Neural progenitor cell (in vitro differentiated cells): Measurements from ENCODE around the gene INKA2. TPM values are rescaled to one million over a fixed set of nuclear protein-coding genes. Genes with fewer than 3 reads are reported as not detected.

Experiments
- DNase-seq: peaks from one replicate; pipeline ENCODE4 v3.0.0-alpha.2; 2016; ENCODE audit warnings: low spot score
- H2AFZ ChIP-seq: fragments of 200-600 bp; sonication (generic); replicated peaks from 2 replicates; pipeline ENCODE4 v1.6.1; 2016; ENCODE audit warnings: antibody characterized with exemption
- H3F3A ChIP-seq: fragments of 200-600 bp; sonication (generic); 2 replicates; pipeline ENCODE4 v1.6.1; 2016; ENCODE audit warnings: antibody characterized with exemption, low read depth
- H3K27ac ChIP-seq: fragments of 200-600 bp; sonication (generic); 2 replicates; pipeline ENCODE4 v1.5.1; 2016; ENCODE audit warnings: mild to moderate bottlenecking
- H3K27me3 ChIP-seq: fragments of 200-600 bp; sonication (generic); 2 replicates; pipeline ENCODE4 v1.6.1; 2016; ENCODE audit warnings: mild to moderate bottlenecking, moderate library complexity
- H3K36me3 ChIP-seq: fragments of 200-600 bp; sonication (generic); 2 replicates; pipeline ENCODE4 v1.5.1; 2016
- H3K4me1 ChIP-seq: fragments of 200-600 bp; sonication (generic); 2 replicates; pipeline ENCODE4 v1.6.1; 2016; ENCODE audit warnings: mixed run types
- H3K4me2 ChIP-seq: fragments of 200-600 bp; sonication (generic); 2 replicates; pipeline ENCODE4 v1.6.1; 2016
- H3K4me3 ChIP-seq: fragments of 200-600 bp; sonication (generic); 2 replicates; pipeline ENCODE4 v1.5.1; 2016
- H3K79me2 ChIP-seq: fragments of 200-600 bp; sonication (generic); 2 replicates; pipeline ENCODE4 v1.6.1; 2016; ENCODE audit warnings: low read depth
- H3K9ac ChIP-seq: fragments of 200-600 bp; sonication (generic); 2 replicates; pipeline ENCODE4 v1.6.1; 2016
- H3K9me3 ChIP-seq: fragments of 200-600 bp; sonication (generic); 2 replicates; pipeline ENCODE4 v1.5.1; 2016; ENCODE audit warnings: low read depth
- H4K20me1 ChIP-seq: fragments of 200-600 bp; sonication (generic); 2 replicates; pipeline ENCODE4 v1.6.1; 2016; ENCODE audit warnings: low read depth
- H3K27ac Mint-ChIP-seq: 3 replicates; pipeline ENCODE4 v1.8.0; 2021; ENCODE audit warnings: mixed read lengths
- H3K27me3 Mint-ChIP-seq: 2 replicates; pipeline ENCODE4 v1.8.0; 2022; ENCODE audit warnings: low read depth, mild to moderate bottlenecking, inconsistent platforms, moderate library complexity, mixed read lengths; ENCODE audit not compliant: insufficient read depth
- H3K36me3 Mint-ChIP-seq: 3 replicates; pipeline ENCODE4 v1.8.0; 2021; ENCODE audit warnings: mixed read lengths
- H3K4me1 Mint-ChIP-seq: 3 replicates; pipeline ENCODE4 v1.8.0; 2021; ENCODE audit warnings: mixed read lengths
- H3K4me3 Mint-ChIP-seq: 3 replicates; pipeline ENCODE4 v1.8.0; 2021; ENCODE audit warnings: mild to moderate bottlenecking, moderate library complexity, mixed read lengths
- H3K9me3 Mint-ChIP-seq: 3 replicates; pipeline ENCODE4 v1.8.0; 2020; ENCODE audit warnings: mixed read lengths
- CTCF ChIP-seq: fragments of 200-600 bp; sonication (generic); IDR thresholded peaks from 2 replicates; pipeline ENCODE4 v1.5.1; 2017; ENCODE audit warnings: antibody characterized with exemption, mild to moderate bottlenecking
- EZH2 ChIP-seq: fragments of 200-600 bp; sonication (generic); IDR thresholded peaks from 2 replicates; pipeline ENCODE4 v1.6.1; 2017; ENCODE audit warnings: antibody characterized with exemption, mild to moderate bottlenecking, moderate library complexity
- EZH2phosphoT487 ChIP-seq: fragments of 200-600 bp; sonication (generic); IDR thresholded peaks from 2 replicates; pipeline ENCODE4 v1.6.1; 2017; ENCODE audit warnings: antibody characterized with exemption
- total RNA-seq: library from RNA; depleted of rRNA; stranded (reverse); fragments of >200 nt; gene quantifications from 2 replicates; pipeline ENCODE4 v1.2.3, GENCODE V29; 2015; ENCODE audit warnings: low replicate concordance

Gene INKA2
- total RNA-seq, 1 donor from 2014 or later: not detected

- peak; percentile 47 for DNase-seq
- no peaks in the 10 kb centered on the region for H3K27me3 Mint-ChIP-seq
Observed at GRCh38 chr1:111758373-111758772, 19.2 kb upstream of the INKA2 start.

GRCh38 chr1:111756124-111756513, 16.9 kb upstream of the INKA2 start:
- peaks cover 11% of the 10 kb centered on the region for H4K20me1 ChIP-seq
- peaks cover 6% of the 10 kb centered on the region for H3K36me3 Mint-ChIP-seq
- H2AFZ ChIP-seq: peak overlapping the region; percentile 80
- peaks cover 13% of the 10 kb centered on the region for H3K4me1 Mint-ChIP-seq
- peak overlapping the region; percentile 95 for H3K4me3 Mint-ChIP-seq
- peak overlapping the region; percentile 68 for H3K4me3 ChIP-seq
- H3K9me3 ChIP-seq: no peaks in the 10 kb centered on the region
- peak overlapping the region; percentile 80 for H3K27ac Mint-ChIP-seq
- H3F3A ChIP-seq: peaks cover 11% of the 10 kb centered on the region
- peak overlapping the region; percentile 43 for H3K27ac ChIP-seq
- peaks cover 16% of the 10 kb centered on the region for H3K36me3 ChIP-seq
- H3K27me3 Mint-ChIP-seq: no peaks in the 10 kb centered on the region
- peaks cover 39% of the 10 kb centered on the region for H3K79me2 ChIP-seq
- H3K9ac ChIP-seq: peak overlapping the region; percentile 89
- no peaks in the 10 kb centered on the region for H3K9me3 Mint-ChIP-seq
- DNase-seq: no peak
- H3K27me3 ChIP-seq: no peaks in the 10 kb centered on the region
- peaks cover 12% of the 10 kb centered on the region for H3K4me1 ChIP-seq
- no peak for TF ChIP-seq EZH2
- TF ChIP-seq CTCF: no peak
- no peak for TF ChIP-seq EZH2phosphoT487
- H3K4me2 ChIP-seq: peak overlapping the region; percentile 88

More at GRCh38 chr1:111758373-111758772, 19.2 kb upstream of the INKA2 start:
- Histone ChIP-seq H3F3A (peaks cover 11% of the 10 kb centered on the region), H4K20me1 (peaks cover 11% of the 10 kb centered on the region), H3K27ac (no peak overlapping the region), H3K9me3 (no peaks in the 10 kb centered on the region), H3K27me3 (no peaks in the 10 kb centered on the region), H3K36me3 (peaks cover 32% of the 10 kb centered on the region), H2AFZ (no peak overlapping the region), H3K4me1 (peaks cover 11% of the 10 kb centered on the region), H3K4me3 (no peak overlapping the region), H3K9ac (no peak overlapping the region), H3K4me2 (no peak overlapping the region), H3K79me2 (peaks cover 39% of the 10 kb centered on the region)
- peaks cover 13% of the 10 kb centered on the region for H3K4me1 Mint-ChIP-seq
- no peaks in the 10 kb centered on the region for H3K9me3 Mint-ChIP-seq
- H3K4me3 Mint-ChIP-seq: peak overlapping the region; percentile 7
- H3K36me3 Mint-ChIP-seq: peaks cover 14% of the 10 kb centered on the region
- TF ChIP-seq EZH2phosphoT487 (no peak), CTCF (peak; percentile 42)
- no peak overlapping the region for H3K27ac Mint-ChIP-seq

- TF ChIP-seq EZH2: no peak
- no peak for TF ChIP-seq EZH2phosphoT487
- TF ChIP-seq CTCF: peak; percentile 88
- DNase-seq: peak; percentile 96
- Mint-ChIP-seq H3K9me3 (no peaks in the 10 kb centered on the region), H3K36me3 (peaks cover 6% of the 10 kb centered on the region), H3K4me3 (peak within 1 kb of the TSS; percentile 95), H3K4me1 (peaks cover 13% of the 10 kb centered on the region), H3K27me3 (peaks cover 1% of the 10 kb centered on the region), H3K27ac (peak within 1 kb of the TSS; percentile 99)
- H3K36me3 ChIP-seq: peaks cover 10% of the 10 kb centered on the region
- peak within 1 kb of the TSS; percentile 54 for H3K27ac ChIP-seq
- no peaks in the 10 kb centered on the region for H3K9me3 ChIP-seq
- H3K79me2 ChIP-seq: peaks cover 39% of the 10 kb centered on the region
- H3K4me1 ChIP-seq: peaks cover 17% of the 10 kb centered on the region
- peaks cover 11% of the 10 kb centered on the region for H4K20me1 ChIP-seq
- peak within 1 kb of the TSS; percentile 84 for H2AFZ ChIP-seq
- H3K4me2 ChIP-seq: peak within 1 kb of the TSS; percentile 88
- no peaks in the 10 kb centered on the region for H3K27me3 ChIP-seq
- peak within 1 kb of the TSS; percentile 68 for H3K4me3 ChIP-seq
- peaks cover 17% of the 10 kb centered on the region for H3F3A ChIP-seq
- peak within 1 kb of the TSS; percentile 89 for H3K9ac ChIP-seq
Observed at GRCh38 chr1:111755331-111756123, 16.3 kb upstream of the INKA2 start, which contains the start of gene DDX20. TSS of gene DDX20 (plus strand) at chr1:111755901. CDS start at chr1:111755925, 24 bp downstream.
